SU-DHL-6 (cell line): ENCODE measurements around the gene ANXA1.

ENCODE experiments used
- H2AFZ ChIP-seq: fragments of 200-600 bp; sonication (generic); 2 replicates; pipeline ENCODE4 v1.6.1; 2014; ENCODE audit warnings: low read depth, mild to moderate bottlenecking, moderate library complexity, mixed read lengths, antibody characterized with exemption, low read length; ENCODE audit not compliant: severe bottlenecking
- H3F3A ChIP-seq: fragments of 200-600 bp; shearing (Covaris generic); 2 replicates; pipeline ENCODE4 v1.6.0; 2016; ENCODE audit warnings: antibody characterized with exemption, mild to moderate bottlenecking; ENCODE audit not compliant: insufficient read depth
- H3K27ac ChIP-seq: fragments of 200-600 bp; sonication (generic); 2 replicates; pipeline ENCODE4 v1.5.1; 2016; ENCODE audit warnings: low read depth, mild to moderate bottlenecking, low read length, moderate library complexity, mixed read lengths
- H3K27me3 ChIP-seq: fragments of 200-600 bp; sonication (generic), shearing (Covaris generic); 2 replicates; pipeline ENCODE4 v1.6.0; 2014; ENCODE audit warnings: mild to moderate bottlenecking, low read length
- H3K36me3 ChIP-seq: fragments of 200-600 bp; sonication (generic); 2 replicates; pipeline ENCODE4 v1.6.1; 2014; ENCODE audit warnings: mild to moderate bottlenecking, low read length, mixed read lengths
- H3K4me2 ChIP-seq: fragments of 300-600, 200-600 bp; shearing (Covaris generic), sonication (generic); 2 replicates; pipeline ENCODE4 v1.6.0; 2014; ENCODE audit warnings: low read length, low read depth, mild to moderate bottlenecking; ENCODE audit not compliant: poor library complexity, severe bottlenecking
- H3K4me3 ChIP-seq: fragments of 200-600 bp; sonication (generic); 2 replicates; pipeline ENCODE4 v1.5.1; 2014; ENCODE audit warnings: antibody characterized with exemption, low read length, mild to moderate bottlenecking, mixed read lengths; ENCODE audit not compliant: insufficient read depth, poor library complexity, severe bottlenecking
- H3K79me2 ChIP-seq: fragments of 200-600 bp; sonication (generic); 2 replicates; pipeline ENCODE4 v1.6.1; 2014; ENCODE audit warnings: mild to moderate bottlenecking, low read length, moderate library complexity; ENCODE audit not compliant: insufficient read depth
- H3K9ac ChIP-seq: fragments of 200-600 bp; sonication (generic); 2 replicates; pipeline ENCODE4 v1.7.0; 2014; ENCODE audit warnings: mild to moderate bottlenecking, low read length
- H3K9me2 ChIP-seq: fragments of 200-600 bp; sonication (generic); replicated peaks from 2 replicates; pipeline ENCODE4 v1.6.1; 2014; ENCODE audit warnings: low read length; ENCODE audit not compliant: insufficient read depth
- H3K9me3 ChIP-seq: fragments of 200-600 bp; sonication (generic); 2 replicates; pipeline ENCODE4 v1.6.1; 2014; ENCODE audit warnings: low read length, mixed read lengths; ENCODE audit not compliant: insufficient read depth
- H4K20me1 ChIP-seq: fragments of 200-600 bp; sonication (generic); 2 replicates; pipeline ENCODE4 v1.6.1; 2014; ENCODE audit warnings: low read depth, mild to moderate bottlenecking, antibody characterized with exemption, low read length, moderate library complexity, mixed read lengths
- CTCF ChIP-seq: fragments of 200-600 bp; sonication (generic); IDR thresholded peaks from one replicate; pipeline ENCODE4 v1.5.1; 2017; ENCODE audit warnings: antibody characterized with exemption, mild to moderate bottlenecking, low read length, moderate library complexity; ENCODE audit not compliant: insufficient read depth, poor library complexity, severe bottlenecking
- EZH2phosphoT487 ChIP-seq: fragments of 200-600 bp; sonication (generic), shearing (Covaris generic); conservative IDR thresholded peaks from 2 replicates; pipeline ENCODE4 v1.6.1; 2018; ENCODE audit warnings: mild to moderate bottlenecking, antibody characterized with exemption, low read length, moderate library complexity, mixed read lengths

ANXA1 gene

GRCh38 chr9:73170185-73170957 lies 18.7 kb downstream of the ANXA1 start:
- Histone ChIP-seq H3K36me3 (no peaks in the 10 kb centered on the region), H3F3A (no peaks in the 10 kb centered on the region)
- TF ChIP-seq EZH2phosphoT487 (no peak), CTCF (no peak)

GRCh38 chr9:73172901-73173215 lies 21.2 kb downstream of the ANXA1 start:
- no peak overlapping the region for H3K4me2 ChIP-seq
- H3K36me3 ChIP-seq: no peaks in the 10 kb centered on the region
- no peaks in the 10 kb centered on the region for H3K79me2 ChIP-seq
- H3K27ac ChIP-seq: no peak overlapping the region
- no peaks in the 10 kb centered on the region for H3K9me3 ChIP-seq
- no peak overlapping the region for H2AFZ ChIP-seq
- H3K9me2 ChIP-seq: no peaks in the 10 kb centered on the region
- no peaks in the 10 kb centered on the region for H3F3A ChIP-seq
- TF ChIP-seq CTCF (no peak), EZH2phosphoT487 (no peak)
- no peaks in the 10 kb centered on the region for H4K20me1 ChIP-seq
- no peak overlapping the region for H3K4me3 ChIP-seq
- H3K27me3 ChIP-seq: no peaks in the 10 kb centered on the region
- H3K9ac ChIP-seq: no peak overlapping the region

More at GRCh38 chr9:73170185-73170957, 18.7 kb downstream of the ANXA1 start:
- H3K4me3 ChIP-seq: no peak overlapping the region
- H3K27ac ChIP-seq: no peak overlapping the region
- H4K20me1 ChIP-seq: no peaks in the 10 kb centered on the region
- H3K9me3 ChIP-seq: no peaks in the 10 kb centered on the region
- no peak overlapping the region for H2AFZ ChIP-seq
- no peak overlapping the region for H3K9ac ChIP-seq
- H3K27me3 ChIP-seq: no peaks in the 10 kb centered on the region
- H3K4me2 ChIP-seq: no peak overlapping the region
- H3K9me2 ChIP-seq: no peaks in the 10 kb centered on the region
- no peaks in the 10 kb centered on the region for H3K79me2 ChIP-seq

- no peak overlapping the region for H3K4me2 ChIP-seq
- no peaks in the 10 kb centered on the region for H3K9me2 ChIP-seq
- H3K79me2 ChIP-seq: no peaks in the 10 kb centered on the region
- no peak overlapping the region for H3K4me3 ChIP-seq
- H3F3A ChIP-seq: no peaks in the 10 kb centered on the region
- no peaks in the 10 kb centered on the region for H3K9me3 ChIP-seq
- no peaks in the 10 kb centered on the region for H3K27me3 ChIP-seq
- H2AFZ ChIP-seq: no peak overlapping the region
- H4K20me1 ChIP-seq: no peaks in the 10 kb centered on the region
- TF ChIP-seq CTCF (no peak), EZH2phosphoT487 (no peak)
- H3K36me3 ChIP-seq: no peaks in the 10 kb centered on the region
- no peak overlapping the region for H3K9ac ChIP-seq
- H3K27ac ChIP-seq: no peak overlapping the region
Measured at GRCh38 chr9:73173557-73174329, 22.1 kb downstream of the ANXA1 start.
